Measurements from ENCODE around the gene KITLG. TPM values are rescaled to one million over a fixed set of nuclear protein-coding genes. Genes with fewer than 3 reads are reported as not detected.
"Not testable (repeated sequence)": the region's sequence is repeated elsewhere in the genome, so short reads cannot be mapped to it uniquely, and the experiment has no call there.

The KITLG gene, protein sequence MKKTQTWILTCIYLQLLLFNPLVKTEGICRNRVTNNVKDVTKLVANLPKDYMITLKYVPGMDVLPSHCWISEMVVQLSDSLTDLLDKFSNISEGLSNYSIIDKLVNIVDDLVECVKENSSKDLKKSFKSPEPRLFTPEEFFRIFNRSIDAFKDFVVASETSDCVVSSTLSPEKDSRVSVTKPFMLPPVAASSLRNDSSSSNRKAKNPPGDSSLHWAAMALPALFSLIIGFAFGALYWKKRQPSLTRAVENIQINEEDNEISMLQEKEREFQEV
- under 1 TPM; 0.19 to 0.31 TPM for total RNA-seq

DNA sequence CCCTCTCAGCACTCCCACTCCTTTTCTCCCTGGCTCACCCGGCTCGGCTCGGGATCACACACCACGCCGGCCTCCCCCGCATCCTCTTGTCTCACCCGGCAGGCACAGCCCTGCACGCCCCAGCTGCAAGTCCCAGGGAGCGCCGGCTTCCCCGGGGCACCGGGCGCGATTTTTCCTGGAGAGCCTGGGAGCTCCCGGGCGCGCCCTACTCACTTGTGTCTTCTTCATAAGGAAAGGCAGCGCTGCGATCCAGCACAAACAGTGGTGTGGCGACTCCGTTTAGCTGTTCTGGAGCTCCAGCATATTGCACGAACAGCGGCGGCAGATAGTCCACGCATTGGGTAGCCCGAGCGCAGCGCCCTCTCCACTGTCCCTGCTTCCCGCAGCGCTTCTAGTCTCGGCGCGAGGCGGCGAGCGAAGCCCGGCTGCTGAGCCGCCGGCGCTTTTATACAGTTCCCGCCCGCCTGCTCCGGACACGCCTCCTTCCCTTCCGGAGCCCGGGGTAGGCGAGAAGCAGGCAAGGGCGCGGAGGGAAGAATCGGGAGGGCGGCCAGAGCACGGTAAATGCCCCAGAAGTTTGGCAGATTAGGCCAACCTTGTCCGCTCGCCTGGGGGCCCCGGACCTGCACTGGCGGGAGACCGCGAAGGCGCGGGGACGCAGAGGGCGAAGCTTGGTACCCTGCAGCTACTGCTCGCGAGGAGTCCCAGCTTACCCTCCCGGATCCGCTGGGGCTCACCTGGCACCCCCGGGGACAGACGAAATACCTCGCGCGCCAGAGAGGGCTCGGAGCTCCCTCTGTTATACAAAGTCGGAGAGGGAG is at the start of gene KITLG:
KITLG (minus strand) TSS at position 421 of the 821 bp plus-strand sequence; CDS start at position 228, 193 bp downstream.
- Mint-ChIP-seq H3K4me3 (peak within 1 kb of the TSS; percentile 80), H3K9me3 (no peaks in the 10 kb centered on the region), H3K36me3 (no peaks in the 10 kb centered on the region), H3K27ac (no peak within 1 kb of the TSS), H3K4me1 (peaks cover 6% of the 10 kb centered on the region), H3K27me3 (peaks cover 55% of the 10 kb centered on the region)
- ATAC-seq (ENCODE audit: low read depth): peak; percentile 78
- DNase-seq: peak; percentile 51
- POLR2A ChIA-PET: no interaction called here

DNA sequence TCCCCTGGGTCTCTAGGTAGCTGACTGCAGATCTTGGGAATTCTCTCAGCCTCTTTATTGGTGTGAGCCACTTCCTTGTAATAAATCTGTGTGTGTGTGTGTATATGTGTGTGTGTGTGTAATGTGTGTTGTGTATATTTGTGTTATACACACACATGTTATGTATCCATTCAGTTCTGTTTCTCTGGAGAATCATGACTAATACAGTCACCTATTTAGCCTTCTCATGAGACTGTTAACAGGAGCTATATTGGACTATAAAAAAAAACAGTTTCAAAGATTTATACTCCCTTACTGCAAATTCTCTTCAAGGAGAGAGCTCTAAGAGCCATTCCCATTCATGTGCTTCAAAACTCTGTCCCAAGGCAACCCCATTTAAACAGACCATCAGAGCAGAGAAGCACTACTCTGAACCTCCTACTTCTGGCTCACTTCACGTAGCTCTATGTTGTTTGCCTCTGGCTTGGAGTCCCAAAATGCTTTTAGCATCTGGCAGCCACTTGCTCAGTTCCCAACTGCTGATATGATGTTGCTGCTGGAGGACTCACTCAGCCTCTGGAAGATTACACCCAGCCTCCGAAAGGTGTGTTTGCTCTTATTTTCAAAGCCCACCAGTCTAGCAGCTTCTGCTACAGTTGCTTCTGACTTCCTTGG is 48.7 kb upstream of the KITLG start:
- Mint-ChIP-seq H3K36me3 (no peaks in the 10 kb centered on the region), H3K4me1 (no peaks in the 10 kb centered on the region), H3K27ac (no peak overlapping the region), H3K9me3 (no peaks in the 10 kb centered on the region), H3K4me3 (no peak overlapping the region), H3K27me3 (no peaks in the 10 kb centered on the region)
- POLR2A ChIA-PET: no interaction called here
- DNase-seq: no peak
- ATAC-seq (ENCODE audit: low read depth): no peak

DNA sequence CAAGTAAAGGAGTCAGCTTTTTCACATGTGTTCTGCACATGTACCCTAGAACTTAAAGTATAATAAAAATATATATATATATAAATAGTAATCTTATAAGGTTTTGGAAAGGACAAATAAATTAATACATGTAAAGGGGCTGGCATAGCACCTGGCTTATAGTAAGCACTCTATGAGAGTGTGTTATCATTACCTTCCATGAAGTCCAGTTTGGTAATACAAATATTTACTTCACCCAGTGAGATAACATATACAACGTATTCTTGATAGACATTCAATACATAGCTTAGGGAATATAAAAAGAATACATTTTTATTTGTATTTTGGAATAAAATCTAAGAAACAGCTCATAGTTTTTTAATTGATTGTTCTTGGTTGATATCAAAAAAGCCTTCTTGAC is 47.8 kb upstream of the KITLG start:
- H3K27me3 Mint-ChIP-seq; H3K27ac Mint-ChIP-seq; H3K36me3 Mint-ChIP-seq; POLR2A ChIA-PET; ATAC-seq (ENCODE audit: low read depth); H3K4me3 Mint-ChIP-seq; H3K9me3 Mint-ChIP-seq; DNase-seq; H3K4me1 Mint-ChIP-seq: not testable (repeated sequence)

DNA sequence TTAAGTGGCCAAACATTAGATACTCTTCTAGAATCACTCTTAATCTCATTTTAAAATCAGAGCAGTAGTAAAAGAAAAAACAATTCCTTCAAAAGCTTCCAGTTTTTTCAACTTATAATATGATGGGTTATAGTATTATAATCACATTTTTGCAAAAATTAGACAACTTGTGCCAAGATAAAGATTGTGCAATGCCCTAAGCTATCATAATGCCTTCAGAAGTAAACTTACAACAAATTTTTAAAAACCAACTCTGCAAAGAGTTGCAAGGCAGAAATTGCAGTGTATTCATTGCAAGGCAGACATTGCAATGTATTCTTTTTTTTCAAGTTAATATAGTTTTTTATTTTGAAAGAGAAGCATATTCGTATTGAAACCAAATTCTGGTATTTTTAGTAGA is 47.2 kb upstream of the KITLG start:
- Mint-ChIP-seq H3K4me1 (no peaks in the 10 kb centered on the region), H3K27me3 (no peaks in the 10 kb centered on the region), H3K4me3 (no peak overlapping the region), H3K36me3 (no peaks in the 10 kb centered on the region), H3K9me3 (no peaks in the 10 kb centered on the region), H3K27ac (no peak overlapping the region)
- ATAC-seq (ENCODE audit: low read depth) (no peak), DNase-seq (no peak)
- POLR2A ChIA-PET: no interaction called here

DNA sequence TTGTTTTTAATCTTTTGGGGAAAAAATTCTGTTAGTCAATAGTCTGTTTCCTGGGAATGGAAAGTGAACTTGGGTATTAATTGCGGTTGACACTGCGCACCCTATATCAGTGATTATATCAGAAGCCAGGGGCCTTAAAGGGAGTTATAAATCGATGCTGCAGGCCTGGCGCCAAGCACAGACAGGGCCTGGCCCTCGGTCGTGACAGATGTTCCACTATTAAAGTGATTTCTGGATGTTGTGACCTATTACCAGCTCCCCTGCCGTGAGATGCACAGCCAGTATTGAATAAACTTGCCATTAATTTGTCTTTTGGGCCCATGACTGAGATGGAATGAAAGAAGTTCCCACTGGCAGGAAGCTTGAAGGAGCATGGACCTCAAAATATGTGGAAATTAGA is 45.1 kb upstream of the KITLG start:
- H3K4me3 Mint-ChIP-seq: no peak overlapping the region
- DNase-seq (no peak), ATAC-seq (ENCODE audit: low read depth) (no peak)
- H3K27ac Mint-ChIP-seq: no peak overlapping the region
- H3K27me3 Mint-ChIP-seq: no peaks in the 10 kb centered on the region
- no peaks in the 10 kb centered on the region for H3K36me3 Mint-ChIP-seq
- no peaks in the 10 kb centered on the region for H3K9me3 Mint-ChIP-seq
- no peaks in the 10 kb centered on the region for H3K4me1 Mint-ChIP-seq
- POLR2A ChIA-PET: no interaction called here

DNA sequence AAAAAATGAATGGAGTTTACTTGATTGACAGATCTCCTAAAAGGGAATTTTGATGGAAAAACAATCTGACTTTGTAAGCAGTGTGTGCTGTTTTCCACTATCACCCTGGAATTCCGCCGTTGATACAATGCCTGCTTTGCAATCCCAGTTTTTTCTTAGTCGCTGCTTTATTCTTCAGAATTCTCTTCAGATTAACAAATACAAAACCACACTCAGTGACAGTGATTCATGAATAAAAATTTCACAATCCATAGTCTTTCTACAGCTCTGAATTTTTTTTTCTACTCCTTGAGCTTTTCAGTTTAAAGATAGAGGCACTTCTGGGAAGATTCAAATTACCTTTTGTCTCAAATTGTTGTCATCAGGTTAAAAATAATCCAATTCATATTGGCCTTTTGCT is 44.6 kb upstream of the KITLG start:
- DNase-seq: no peak
- H3K27ac Mint-ChIP-seq: no peak overlapping the region
- POLR2A ChIA-PET: no interaction called here
- no peaks in the 10 kb centered on the region for H3K4me1 Mint-ChIP-seq
- H3K27me3 Mint-ChIP-seq: no peaks in the 10 kb centered on the region
- no peak for ATAC-seq (ENCODE audit: low read depth)
- no peaks in the 10 kb centered on the region for H3K36me3 Mint-ChIP-seq
- H3K9me3 Mint-ChIP-seq: no peaks in the 10 kb centered on the region
- H3K4me3 Mint-ChIP-seq: no peak overlapping the region

DNA sequence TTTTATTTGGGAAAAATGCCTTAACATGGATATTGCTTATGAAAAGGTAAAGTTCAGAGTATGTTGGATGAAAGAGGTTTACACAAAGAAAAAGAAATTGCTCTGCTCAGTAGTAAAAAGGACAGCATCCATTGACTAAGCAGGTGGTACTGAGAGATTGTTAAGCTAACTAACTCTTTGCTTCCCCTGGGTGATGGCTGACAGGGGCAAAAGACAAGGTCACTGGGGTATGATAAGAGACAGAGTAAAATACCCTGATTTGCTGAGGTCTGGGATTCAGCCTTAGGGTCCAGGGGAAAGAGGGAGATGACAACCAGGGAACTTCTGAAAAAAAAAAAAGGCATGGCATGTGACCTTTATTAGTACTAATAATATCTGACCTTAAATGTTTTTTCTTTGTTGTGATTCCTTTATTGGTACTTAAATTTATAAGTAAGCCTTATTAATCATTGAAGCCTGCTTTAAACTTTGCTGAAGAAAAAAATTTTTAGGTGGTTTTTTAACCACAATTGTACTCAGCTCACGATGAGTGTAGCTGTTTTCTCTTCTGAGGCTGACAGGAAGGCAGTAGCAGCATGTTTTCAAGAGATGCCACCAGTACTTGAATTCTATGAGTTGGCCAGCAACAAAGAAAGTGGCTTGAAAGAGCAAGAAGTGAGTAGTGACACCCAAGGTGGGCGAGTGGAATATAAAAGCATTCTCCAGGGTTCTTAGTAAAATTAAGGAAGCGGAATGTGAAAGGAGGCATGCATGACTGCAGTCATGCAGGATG is 43.7 kb upstream of the KITLG start:
- no peaks in the 10 kb centered on the region for H3K4me1 Mint-ChIP-seq
- H3K9me3 Mint-ChIP-seq: no peaks in the 10 kb centered on the region
- no peaks in the 10 kb centered on the region for H3K36me3 Mint-ChIP-seq
- H3K4me3 Mint-ChIP-seq: no peak overlapping the region
- no peak overlapping the region for H3K27ac Mint-ChIP-seq
- ATAC-seq (ENCODE audit: low read depth) (no peak), DNase-seq (no peak)
- POLR2A ChIA-PET: no interaction called here
- H3K27me3 Mint-ChIP-seq: no peaks in the 10 kb centered on the region

DNA sequence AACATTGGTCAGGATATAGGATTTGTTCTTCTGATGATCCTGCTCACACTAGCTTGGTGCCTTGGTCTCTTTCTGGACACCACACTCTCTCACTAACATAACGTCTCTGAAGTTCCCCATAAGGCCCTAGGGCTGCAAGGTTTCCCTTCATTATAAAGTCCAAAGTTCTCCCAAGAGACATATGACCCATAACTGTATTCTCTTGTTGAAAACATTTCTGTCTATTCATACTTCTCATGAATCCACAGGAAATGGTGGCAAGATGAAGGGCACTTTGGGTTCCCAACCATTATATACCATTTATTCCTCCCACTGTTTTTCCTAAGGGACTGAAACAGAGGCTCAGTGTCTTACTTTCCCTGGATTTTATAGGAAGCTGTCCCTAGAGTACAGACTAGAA is 37.1 kb upstream of the KITLG start:
- Mint-ChIP-seq H3K27me3 (no peaks in the 10 kb centered on the region), H3K27ac (no peak overlapping the region), H3K36me3 (no peaks in the 10 kb centered on the region), H3K9me3 (no peaks in the 10 kb centered on the region), H3K4me3 (no peak overlapping the region), H3K4me1 (no peaks in the 10 kb centered on the region)
- POLR2A ChIA-PET: no interaction called here
- no peak for ATAC-seq (ENCODE audit: low read depth)
- DNase-seq: no peak

DNA sequence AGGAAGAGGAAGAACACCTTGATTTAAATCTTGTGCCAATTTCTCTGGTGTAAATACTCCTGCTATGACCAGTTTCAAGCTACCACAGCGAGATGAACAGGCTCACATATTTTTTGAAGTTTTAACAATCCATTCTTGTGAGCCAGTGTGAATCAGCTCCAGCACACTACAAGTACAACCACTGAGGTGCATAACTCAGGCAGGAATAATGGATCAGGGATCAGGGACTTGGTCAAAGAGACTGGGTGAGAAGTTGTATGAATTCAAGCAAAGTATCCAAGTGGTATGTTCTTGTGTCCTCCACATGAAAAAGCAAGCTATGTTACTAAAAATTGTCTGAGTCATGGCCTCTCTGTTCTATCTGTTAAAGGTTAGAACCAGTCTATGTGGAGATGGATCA is 35.2 kb upstream of the KITLG start:
- Mint-ChIP-seq H3K27ac (no peak overlapping the region), H3K27me3 (no peaks in the 10 kb centered on the region), H3K36me3 (no peaks in the 10 kb centered on the region), H3K9me3 (peaks cover 1% of the 10 kb centered on the region), H3K4me1 (no peaks in the 10 kb centered on the region), H3K4me3 (no peak overlapping the region)
- no peak for ATAC-seq (ENCODE audit: low read depth)
- no peak for DNase-seq
- POLR2A ChIA-PET: no interaction called here

DNA sequence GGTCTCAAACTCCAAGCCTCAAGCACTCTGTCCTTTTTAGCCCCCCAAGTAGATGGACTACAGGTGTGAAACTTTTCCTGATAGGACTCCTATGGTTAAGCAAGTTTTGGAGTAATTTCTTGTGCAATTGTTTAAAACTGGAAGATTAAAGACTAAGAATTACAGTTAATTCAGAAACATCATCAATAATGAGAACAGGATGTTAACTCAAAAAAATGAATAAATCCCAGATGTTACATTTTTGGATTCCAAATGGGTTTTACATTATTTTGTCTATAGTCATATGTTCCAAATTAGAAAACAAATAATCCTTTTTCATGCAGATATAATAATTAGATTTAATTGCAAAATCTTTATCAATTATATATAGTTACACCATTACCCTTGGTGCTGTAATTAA is 24.4 kb upstream of the KITLG start:
- POLR2A ChIA-PET: no interaction called here
- no peak for DNase-seq
- no peaks in the 10 kb centered on the region for H3K4me1 Mint-ChIP-seq

DNA sequence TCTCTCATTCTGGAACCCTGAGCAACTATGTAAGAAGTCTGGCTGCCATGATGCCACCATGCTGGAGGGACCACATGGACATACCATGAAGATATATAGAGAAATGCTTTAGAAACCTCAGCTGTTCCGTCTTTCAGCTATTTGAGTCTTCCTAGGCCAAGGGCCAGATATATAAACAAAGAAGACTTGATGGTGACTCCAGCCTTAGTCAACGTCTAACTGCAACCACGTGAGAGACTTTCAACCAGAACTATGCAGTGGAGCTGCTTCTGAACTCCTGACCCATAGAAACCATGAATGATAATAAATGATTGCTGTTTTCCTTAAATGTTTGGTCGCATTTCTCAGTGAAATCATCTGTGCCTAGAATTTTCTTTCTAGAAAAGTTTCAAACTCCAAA is 20.0 kb upstream of the KITLG start:
- no peak for ATAC-seq (ENCODE audit: low read depth)
- no peak for DNase-seq
- Mint-ChIP-seq H3K27ac (no peak overlapping the region), H3K4me3 (no peak overlapping the region), H3K9me3 (no peaks in the 10 kb centered on the region), H3K4me1 (no peaks in the 10 kb centered on the region), H3K27me3 (no peaks in the 10 kb centered on the region), H3K36me3 (no peaks in the 10 kb centered on the region)
- POLR2A ChIA-PET: no interaction called here

More for the DNA sequence above, 24.4 kb upstream of the KITLG start:
- ATAC-seq (ENCODE audit: low read depth): no peak
- H3K4me3 Mint-ChIP-seq: no peak overlapping the region
- H3K27me3 Mint-ChIP-seq: no peaks in the 10 kb centered on the region
- peaks cover 7% of the 10 kb centered on the region for H3K9me3 Mint-ChIP-seq
- H3K36me3 Mint-ChIP-seq: no peaks in the 10 kb centered on the region
- no peak overlapping the region for H3K27ac Mint-ChIP-seq

DNA sequence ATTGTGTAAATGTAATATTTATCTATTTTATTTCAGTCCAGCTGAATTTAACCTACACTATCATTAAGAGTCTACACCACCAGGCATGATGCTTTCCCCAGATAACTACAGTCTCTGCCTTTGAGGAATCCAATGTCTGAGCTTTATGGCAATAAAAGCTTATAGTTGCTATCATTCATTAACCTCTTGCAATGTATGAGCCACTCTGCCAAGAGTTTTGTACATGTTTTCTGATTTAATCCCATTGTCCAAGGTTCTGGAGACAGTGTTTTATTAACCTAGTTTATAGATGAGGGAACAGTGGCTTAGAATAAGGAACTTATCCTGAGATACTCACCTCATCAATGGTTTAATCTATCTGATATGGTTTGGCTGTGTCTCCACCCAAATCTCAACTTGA is 17.1 kb upstream of the KITLG start:
- no peaks in the 10 kb centered on the region for H3K4me1 Mint-ChIP-seq
- POLR2A ChIA-PET: no interaction called here
- no peak for ATAC-seq (ENCODE audit: low read depth)

DNA sequence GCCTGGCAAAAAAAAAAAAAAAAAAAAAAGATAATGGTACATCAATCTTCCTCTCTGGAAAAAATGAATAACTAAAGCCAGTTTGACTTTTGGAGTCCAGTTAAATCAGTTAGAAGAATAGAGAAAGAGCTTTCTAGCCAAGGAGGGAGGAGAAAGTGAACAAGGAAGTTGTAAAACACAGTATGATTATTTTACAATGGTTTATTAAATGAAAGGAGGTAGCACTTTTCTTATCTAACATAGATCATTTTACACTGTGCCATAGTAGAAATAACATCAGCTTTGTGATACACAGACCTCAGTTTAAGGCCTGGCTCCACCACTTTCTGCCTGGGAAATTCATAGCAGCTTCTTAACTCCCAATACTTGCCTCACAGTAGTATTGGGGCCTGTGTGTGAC is 15.4 kb upstream of the KITLG start:
- Mint-ChIP-seq H3K27me3 (no peaks in the 10 kb centered on the region), H3K9me3 (no peaks in the 10 kb centered on the region), H3K36me3 (no peaks in the 10 kb centered on the region), H3K27ac (no peak overlapping the region), H3K4me3 (no peak overlapping the region), H3K4me1 (no peaks in the 10 kb centered on the region)
- ATAC-seq (ENCODE audit: low read depth) (no peak), DNase-seq (no peak)
- POLR2A ChIA-PET: no interaction called here

More for the DNA sequence above, 17.1 kb upstream of the KITLG start:
- H3K36me3 Mint-ChIP-seq: no peaks in the 10 kb centered on the region
- no peaks in the 10 kb centered on the region for H3K9me3 Mint-ChIP-seq
- no peaks in the 10 kb centered on the region for H3K27me3 Mint-ChIP-seq
- no peak overlapping the region for H3K4me3 Mint-ChIP-seq
- no peak overlapping the region for H3K27ac Mint-ChIP-seq
- no peak for DNase-seq
